ENCODE data around the gene SNRPD1.

DNA sequence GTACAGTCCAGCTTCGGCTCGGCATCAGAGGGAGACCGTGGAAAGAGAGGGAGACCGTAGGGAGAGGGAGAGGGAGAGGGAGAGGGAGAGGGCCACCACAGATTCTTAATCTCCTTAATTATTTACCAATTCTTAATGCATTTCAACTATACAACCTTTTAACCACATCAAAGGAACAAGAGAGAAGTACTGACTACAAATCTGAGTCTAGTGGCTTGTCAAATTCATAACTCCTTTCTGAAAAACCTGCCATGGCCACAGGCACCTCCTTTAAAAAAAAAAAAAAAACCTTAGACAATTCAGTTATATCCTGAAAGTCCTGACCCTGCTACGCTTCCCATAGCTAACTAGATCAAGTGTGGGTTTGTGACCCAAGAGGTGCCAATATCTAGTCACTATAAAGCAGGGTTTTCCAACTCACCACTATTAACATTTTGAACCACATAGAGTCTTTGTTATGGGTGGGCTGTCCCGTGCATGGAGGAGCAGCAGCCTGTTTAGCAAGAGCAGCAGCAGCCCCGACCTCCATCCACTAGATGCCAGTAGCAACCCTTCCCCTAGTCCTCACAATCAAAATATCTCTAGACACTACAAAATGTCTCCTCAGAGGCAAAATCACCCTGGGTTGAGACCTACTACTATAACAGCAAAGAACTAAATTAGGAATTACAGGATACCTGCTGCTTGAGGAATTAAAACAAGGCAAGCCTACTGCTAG is 18.4 kb upstream of the SNRPD1 start:
- no peak for TF ChIP-seq POLR2A (IDR thresholded peaks at IDR 0.05)
- TF ChIP-seq, protein P1, sequence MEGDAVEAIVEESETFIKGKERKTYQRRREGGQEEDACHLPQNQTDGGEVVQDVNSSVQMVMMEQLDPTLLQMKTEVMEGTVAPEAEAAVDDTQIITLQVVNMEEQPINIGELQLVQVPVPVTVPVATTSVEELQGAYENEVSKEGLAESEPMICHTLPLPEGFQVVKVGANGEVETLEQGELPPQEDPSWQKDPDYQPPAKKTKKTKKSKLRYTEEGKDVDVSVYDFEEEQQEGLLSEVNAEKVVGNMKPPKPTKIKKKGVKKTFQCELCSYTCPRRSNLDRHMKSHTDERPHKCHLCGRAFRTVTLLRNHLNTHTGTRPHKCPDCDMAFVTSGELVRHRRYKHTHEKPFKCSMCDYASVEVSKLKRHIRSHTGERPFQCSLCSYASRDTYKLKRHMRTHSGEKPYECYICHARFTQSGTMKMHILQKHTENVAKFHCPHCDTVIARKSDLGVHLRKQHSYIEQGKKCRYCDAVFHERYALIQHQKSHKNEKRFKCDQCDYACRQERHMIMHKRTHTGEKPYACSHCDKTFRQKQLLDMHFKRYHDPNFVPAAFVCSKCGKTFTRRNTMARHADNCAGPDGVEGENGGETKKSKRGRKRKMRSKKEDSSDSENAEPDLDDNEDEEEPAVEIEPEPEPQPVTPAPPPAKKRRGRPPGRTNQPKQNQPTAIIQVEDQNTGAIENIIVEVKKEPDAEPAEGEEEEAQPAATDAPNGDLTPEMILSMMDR (IDR thresholded peaks at IDR 0.05): no peak
